CD4-positive, alpha-beta T cell treated with Interleukin-6 at 100 ng/mL for 8 hours (primary cell): Measurements from ENCODE around the gene CALCR.
"Not testable (repeated sequence)": the region's sequence is repeated elsewhere in the genome, so short reads cannot be mapped to it uniquely, and the experiment has no call there.

Experiments
- DNase-seq: peaks from one replicate; pipeline ENCODE4 v3.0.0-alpha.2; 2020; ENCODE audit warnings: mixed read lengths, low spot score

Gene CALCR

DNA sequence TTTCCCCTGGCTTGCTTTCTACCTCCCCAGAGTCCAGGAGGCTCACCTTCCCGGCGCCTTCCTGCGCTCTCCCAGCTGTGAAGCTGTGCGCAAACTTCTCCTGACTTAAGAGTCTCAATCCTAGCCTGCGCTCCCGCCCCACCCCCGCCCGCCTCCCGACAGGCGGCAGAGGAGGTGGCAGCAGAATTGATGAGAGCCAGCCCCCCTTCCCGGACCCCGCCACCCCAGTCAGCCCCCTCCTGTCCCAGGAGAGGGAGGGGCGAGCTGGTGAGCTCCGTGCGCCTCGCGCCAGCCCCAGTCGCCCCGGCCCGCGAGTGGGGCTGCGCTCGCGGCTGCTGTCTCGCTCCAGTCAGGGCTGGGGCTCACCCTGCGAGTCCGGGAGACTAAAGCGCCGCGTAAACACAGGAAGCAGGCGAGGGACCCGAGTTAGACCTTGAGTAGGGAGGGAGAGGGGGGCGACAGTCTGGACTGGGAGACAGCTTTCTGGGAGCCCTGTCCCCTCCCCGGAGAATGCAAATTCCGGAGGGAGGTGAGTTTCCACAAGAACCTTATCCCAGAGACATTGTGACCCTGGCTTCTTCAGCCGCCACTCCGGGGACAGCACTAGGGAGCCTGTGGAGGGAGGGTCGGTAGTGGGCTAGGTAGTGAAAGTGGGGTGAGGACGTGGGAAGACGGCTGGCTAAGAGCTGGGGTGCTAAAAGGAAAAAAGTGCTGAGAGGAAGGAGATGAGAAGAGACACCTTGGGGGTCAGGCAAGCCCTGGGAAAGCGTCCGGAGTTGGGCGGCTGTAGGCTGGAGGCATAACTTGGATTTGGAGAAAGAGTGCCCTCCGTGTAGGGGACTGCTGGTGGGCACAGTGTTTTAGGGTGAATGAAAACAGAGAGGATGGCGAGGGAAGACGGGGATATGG, at the start of gene CALCR:
Gene CALCR, minus strand, starts transcription at position 79 of the 909 bp plus-strand sequence. CDS start 87,743 bp downstream, outside the sequence.
- DNase-seq = no peak

DNA sequence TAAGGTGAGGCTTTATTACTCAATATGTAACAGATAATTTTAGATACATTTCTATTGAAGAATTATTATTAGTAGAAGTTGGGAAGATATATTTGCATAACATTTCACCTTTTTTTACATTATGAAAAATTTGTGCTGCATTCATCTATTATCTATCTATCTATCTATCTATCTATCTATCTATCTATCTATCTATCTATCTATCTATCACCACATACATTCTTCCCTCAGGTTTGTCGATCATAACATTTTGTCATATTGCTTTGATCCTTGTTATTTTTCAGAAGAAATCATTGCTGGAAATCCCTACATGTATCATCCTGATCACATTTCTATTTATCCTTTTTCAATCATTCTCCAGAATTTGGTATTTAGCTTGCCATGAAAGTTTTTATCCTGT, 49.3 kb upstream of the CALCR start:
- DNase-seq = no peak

DNA sequence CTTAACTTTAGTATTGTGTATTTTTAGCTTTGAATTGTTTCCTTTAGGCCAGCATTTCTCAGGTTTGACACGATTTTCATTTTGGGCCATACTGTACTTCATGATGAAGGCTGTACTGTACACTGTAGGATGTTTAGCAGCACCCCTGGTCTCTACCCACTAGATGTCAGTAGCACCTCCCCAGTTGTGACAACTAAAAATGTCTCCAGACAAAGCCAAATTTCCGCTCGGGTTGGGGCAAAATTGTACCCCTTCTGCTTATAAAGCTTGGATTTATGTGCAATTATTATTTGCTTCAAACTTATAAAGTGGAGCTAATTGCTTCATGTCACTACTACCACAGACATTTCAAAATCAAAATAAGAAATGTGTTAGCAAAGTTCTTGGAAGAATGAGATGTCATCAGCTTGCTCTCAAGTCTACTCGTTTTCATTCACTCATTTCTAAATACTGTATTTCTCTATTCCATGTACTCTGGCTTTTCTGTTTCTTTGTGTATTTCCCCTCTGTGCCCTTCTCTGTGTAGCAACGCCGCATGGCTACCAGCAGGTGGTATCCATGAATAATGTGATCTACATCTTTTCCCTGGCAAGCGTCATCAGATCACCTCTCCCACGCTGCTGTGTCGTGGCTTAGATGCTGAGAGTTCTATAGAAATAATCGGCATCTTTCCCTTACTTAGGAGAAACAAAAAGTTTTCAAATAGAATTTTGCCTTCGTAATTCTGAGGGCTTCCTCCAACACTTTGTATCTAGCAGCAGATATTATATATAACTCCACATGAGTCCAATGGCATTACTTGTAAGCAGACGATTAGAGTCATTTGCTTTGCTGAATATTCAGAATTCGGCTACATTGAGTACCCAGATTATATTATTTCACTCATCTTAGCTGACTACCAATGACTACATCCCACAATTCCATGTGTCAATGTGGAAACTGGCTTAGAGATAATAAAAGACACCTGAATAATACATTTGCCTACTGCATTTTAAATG, 47.8 kb upstream of the CALCR start:
- no peak for DNase-seq

DNA sequence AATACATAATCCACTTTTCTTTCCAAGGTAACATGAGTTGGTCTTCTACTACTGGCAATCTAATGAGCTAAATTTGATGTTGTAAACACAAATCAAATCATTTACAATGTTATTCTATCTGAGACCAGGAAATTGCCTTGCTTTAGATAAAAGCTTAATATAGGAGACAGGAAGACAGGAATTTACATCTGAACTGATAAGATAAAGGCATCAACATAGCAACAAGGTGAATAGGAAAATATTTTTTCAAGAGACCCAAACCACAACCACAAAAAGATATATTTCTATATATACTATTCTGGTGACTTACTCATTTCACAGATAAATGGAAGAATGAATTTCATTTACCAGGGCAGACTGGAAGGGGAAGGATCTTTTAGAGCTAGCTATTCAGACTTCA, 46.3 kb upstream of the CALCR start:
- DNase-seq = no peak

DNA sequence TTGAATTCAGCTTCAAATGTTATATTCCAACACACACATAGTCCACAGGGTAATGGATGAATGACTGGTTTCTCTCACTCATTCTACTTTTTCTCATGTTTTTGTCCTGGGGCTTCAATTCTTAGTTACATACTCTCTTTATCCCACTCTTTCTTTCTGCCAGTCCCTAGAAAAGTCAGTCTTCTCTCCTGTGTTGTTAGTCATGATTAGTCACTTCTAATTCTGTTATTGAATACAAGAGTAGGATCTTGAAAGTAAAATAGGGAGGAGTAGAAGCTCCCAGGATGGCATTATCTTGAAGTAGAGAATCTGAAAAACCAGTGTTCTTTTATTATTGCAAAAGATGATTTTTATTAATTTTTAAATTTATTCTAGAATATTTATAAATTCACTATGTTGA, 45.5 kb upstream of the CALCR start:
- no peak for DNase-seq

DNA sequence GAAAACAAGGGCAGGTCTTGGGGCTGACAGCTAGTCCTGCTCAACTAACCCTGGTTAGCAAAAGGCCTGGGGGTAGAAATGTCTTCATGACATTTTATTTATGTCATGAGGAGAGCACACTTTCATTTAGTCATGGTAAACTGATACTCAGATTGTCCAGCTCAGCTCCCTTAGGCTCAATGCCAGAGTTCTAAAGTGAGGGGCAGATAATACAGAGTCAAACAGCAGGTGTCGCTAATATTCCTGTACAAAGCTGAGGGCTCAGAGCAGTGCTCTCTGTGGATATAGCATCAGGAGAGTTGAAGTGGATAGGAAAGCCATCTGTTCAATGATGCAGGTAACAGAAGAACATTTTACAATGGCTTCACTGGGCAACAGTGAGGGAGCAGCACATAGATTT, 26.8 kb upstream of the CALCR start:
- no peak for DNase-seq

DNA sequence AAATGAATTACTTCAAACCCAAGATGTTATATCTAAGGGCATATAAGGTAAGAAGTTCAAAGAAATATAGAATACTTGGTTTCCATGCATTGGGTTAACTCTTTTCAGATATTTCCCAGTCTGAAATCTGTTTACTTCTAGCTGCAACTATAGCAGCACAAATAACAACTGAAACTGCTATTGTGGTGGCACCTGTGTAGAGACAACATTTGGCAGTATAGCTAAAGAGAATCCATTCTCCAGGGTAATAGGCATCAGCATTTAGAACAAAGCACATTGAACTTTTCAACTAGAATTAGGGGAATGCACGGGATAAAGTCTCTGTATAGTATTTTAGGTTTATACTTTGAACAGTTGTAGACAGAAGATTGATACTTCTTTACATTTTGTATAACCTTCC, 19.7 kb upstream of the CALCR start:
- no peak for DNase-seq

DNA sequence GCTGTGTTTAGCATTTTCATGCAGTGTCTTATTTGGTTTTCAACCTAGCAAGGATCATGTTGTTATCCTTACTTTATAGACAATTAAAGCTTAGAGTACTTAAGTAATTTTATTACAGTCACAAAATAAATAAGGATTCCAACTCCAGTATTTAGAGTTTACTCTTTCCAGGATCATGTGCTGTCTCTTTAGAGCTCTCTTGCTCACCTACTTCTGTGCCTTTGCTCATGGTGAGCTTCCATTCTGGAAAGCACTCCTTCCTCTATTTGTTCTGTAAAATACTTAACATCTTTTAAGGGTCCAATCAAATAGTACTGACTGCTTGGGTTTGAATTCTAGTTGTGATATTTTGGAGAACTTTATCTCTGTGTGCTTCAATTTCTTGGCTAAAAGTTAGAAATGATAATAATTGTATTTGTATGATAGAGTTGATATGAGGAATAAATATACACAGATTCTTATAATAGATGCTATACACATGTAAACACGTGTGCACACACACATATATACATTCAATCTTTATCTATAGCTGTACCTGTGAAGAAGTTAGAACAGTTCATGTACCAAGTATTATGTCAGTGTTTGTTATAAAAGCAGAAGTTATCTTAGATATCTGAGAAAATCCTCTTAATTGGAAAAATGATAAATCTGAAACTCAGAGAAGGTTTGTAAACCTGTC, 18.2 kb upstream of the CALCR start:
- DNase-seq = no peak

DNA sequence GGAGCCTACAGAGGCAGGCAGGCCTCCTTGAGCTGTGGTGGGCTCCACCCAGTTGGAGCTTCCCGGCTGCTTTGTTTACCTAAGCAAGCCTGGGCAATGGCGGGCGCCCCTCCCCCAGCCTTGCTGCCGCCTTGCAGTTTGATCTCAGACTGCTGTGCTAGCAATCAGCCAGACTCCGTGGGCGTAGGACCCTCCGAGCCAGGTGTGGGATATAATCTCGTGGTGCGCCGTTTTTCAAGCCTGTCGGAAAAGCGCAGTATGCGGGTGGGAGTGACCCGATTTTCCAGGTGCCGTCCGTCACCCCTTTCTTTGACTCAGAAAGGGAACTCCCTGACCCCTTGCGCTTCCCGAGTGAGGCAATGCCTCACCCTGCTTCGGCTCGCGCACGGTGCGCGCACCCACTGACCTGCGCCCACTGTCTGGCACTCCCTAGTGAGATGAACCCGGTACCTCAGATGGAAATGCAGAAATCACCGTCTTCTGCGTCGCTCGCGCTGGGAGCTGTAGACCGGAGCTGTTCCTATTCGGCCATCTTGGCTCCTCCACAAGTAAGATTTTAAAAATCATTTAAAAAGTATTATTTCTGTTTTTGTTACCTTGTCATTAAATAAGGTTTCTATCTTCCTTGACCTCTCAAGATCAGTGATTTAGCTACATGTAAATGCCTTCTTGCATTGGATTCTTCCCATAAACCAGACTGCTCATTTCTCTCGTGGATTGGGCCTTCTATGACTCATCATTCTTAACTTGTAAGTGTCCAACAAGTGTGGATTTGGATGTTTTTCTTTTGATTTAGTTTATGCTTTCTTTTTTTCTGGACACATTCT, 16.9 kb upstream of the CALCR start:
- DNase-seq = not testable (repeated sequence)

DNA sequence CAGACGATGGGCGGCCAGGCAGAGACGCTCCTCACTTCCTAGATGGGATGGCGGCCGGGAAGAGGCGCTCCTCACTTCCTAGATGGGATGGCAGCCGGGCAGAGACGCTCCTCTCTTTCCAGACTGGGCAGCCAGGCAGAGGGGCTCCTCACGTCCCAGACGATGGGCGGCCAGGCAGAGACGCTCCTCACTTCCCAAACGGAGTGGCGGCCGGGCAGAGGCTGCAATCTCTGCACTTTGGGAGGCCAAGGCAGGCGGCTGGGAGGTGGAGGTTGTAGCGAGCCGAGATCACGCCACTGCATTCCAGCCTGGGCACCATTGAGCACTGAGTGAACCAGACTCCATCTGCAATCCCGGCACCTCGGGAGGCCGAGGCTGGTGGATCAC, 11.9 kb upstream of the CALCR start:
- DNase-seq = not testable (repeated sequence)

DNA sequence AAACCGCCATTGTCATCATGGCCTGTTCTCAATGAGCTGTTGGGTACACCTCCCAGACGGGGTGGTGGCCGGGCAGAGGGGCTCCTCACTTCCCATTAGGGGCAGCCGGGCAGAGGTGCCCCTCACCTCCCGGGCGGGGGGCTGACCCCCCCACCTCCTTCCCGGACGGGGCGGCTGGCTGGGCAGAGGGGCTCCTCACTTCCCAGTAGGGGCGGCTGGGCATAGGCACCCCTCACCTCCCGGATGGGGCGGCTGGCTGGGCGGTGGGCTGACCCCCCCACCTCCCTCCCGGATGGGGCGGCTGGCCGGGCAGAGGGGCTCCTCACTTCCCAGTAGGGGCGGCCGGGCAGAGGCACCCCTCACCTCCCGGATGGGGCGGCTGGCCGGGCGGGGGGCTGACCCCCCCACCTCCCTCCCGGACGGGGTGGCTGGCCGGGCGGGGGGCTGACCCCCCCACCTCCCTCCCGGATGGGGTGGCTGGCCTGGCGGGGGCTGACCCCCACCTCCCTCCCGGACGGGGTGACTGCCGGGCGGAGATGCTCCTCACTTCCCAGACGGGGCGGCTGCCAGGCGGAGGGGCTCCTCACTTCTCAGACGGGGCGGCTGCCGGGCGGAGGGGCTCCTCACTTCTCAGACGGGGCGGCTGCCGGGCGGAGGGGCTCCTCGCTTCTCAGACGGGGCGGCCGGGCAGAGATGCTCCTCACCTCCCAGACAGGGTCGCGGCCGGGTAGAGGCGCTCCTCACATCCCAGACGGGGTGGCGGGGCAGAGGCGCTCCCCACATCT, 11.4 kb upstream of the CALCR start:
- DNase-seq = not testable (repeated sequence)

DNA sequence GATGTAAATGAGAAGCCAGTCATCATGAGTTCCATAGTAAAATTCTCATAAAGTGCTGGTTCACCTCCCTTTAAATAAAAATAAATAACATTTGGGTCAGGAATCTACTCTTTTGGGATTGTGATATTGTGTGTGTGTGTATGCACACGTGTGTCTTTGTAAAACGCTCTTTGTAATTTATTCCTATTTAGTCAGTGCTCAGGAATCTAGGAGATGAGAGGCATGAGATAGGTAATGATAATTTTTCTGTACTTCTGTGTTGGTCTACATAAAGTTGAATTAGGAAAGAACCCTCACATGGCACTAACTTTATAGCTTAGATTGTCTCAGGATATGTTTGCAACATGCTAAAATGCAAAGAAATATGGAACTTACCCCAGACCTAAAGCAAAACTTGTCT, 4.9 kb upstream of the CALCR start:
- DNase-seq = no peak

DNA sequence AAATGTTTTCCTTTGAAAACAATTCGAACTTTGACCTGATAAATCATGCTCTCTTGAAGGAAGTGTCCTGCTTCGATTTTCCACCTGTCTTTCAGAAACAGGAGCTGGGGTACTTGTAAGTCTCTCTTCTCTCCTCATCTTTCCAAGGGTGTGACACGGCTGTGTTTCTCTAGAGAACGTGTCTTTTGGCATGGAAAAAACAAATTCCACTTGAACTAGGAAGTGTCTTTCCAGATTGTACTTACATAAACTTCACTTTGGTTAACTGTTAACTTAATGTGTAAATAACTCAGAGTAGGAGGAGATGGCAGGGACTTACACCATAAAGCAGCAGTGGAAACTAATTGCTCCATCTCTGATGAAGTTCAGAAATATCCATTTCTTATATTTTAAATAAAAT, 4.2 kb upstream of the CALCR start:
- no peak for DNase-seq

DNA sequence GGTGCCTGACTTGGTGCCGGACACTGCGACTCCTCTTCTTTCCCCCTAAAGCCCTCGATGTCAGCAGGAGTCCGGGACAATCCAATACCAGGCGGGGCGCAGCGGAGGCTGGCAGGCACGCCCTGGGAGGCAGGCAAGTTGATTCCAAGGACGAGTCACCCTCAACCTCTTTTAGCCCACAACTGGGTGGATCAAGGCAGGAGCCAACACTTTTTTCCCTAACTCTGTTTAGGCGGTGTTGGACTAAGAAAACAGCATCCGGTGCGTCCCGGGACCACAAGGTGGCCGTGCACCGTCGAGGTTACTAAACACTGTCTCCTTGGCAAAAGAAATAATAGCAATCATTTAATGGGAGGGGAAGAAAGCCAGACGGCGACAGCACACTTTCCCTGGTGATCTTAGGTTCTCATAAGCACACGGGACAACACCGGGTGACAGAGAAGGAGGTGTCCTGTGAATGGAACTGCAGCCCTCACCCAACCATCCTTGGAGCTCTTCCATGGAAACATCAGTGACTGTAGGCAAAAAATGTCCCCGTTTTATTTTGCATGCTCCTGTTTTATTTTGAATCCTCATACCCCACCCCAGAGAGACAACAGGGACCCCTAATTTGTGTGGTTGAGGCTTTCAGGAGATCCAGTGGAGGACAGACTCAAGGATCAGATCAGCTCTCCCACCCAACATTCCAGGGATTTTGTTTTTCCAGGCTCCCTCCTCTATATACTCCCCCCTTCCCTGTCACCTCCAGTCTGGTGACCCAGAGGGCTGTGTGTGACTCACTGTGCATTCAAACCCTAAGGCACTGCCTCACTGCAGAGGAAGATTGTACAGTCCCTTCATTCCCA, 1.3 kb upstream of the CALCR start:
- DNase-seq = no peak

DNA sequence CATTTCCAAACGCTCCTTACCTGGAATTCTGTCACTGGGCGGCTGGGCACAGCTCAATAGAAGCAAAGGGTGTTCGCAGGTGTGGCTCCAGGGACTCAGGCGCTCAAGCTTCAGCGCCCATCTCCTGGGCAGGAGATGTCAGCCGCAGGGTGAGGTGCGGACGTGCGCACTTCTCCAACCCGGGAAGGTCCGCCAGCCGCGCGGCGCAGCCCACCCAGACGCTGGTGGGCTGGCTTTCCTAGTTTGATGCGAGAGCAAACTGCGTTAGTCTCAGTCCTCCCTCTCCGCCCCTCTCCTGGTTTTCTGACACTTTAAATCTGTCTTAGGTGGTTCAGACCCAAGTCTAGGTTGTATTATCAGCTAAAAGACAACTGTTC, 267 bp downstream of the CALCR start:
- DNase-seq = no peak

DNA sequence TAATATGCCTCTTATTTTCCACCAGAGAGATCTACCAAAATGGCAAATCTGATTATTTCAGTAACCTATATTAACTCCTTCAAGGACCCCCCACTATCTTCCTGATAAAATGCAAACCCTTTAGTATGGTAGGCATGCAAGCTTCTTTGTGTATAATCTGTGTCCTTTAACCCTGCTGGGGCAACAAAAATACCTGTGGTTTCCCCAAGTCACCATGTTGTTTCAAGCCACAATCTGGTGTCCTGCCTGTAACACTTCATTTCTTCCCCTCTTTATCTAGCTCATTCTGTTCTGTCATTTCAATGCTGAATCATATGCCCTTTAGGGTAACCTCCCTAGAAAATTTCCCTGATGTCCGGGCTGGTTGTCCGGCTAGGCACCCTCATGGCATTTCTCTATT, 5.3 kb downstream of the CALCR start:
- DNase-seq = no peak

DNA sequence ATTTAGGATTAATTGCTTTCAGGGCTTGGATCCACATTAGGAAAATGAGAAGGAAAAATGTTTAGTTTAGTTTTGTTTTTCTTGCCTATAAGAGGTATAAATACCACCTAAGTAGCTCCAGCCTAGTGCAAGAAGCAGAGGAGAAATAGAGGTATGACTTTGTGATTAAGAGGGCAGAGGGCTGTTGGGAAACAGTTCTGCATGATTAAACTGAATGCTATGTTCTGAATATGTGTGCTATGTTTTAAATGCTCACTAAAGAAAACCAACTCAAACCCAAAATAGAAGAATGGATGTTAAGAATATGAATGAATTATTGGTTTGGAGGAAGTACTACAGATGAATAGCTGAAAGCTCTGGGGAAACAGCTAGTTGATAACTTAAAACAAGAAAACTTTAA, 7.6 kb downstream of the CALCR start:
- no peak for DNase-seq

DNA sequence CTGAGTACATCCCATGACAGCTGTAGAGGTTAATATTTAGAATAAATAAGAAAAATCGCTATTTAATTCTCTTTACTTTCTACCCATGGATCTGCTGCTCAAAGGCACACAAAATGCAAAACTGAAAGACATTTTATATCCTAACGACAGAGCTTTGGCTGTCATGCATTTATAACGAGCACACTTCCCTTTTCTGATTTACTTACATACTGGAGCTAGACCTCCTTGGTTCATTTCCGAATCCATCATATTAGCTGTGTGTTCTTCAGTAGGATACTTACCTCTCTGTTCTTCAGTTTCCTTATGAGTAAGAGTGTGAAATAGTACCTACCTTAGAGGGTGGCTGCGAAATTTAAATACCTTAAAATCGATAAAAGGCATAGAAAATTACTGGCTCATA, 10.9 kb downstream of the CALCR start:
- no peak for DNase-seq

DNA sequence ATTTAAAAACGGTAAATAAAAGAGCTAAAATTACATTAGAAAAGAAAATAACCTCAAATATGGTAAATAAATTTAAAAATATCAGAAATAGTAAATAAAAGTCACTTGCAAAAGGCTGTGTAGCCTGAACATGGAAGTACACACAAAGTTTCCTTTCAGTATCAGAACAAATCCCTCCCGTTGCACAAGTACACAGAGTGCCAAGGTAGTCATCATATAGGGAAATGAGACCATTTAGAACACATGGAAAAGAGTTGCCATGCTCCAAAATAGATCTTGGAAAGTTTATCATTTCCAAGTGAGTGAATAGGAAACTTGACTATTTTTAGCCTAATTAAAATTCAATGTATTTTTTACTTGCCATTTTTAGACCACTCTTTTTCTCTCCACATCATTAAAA, 11.6 kb downstream of the CALCR start:
- DNase-seq = no peak

DNA sequence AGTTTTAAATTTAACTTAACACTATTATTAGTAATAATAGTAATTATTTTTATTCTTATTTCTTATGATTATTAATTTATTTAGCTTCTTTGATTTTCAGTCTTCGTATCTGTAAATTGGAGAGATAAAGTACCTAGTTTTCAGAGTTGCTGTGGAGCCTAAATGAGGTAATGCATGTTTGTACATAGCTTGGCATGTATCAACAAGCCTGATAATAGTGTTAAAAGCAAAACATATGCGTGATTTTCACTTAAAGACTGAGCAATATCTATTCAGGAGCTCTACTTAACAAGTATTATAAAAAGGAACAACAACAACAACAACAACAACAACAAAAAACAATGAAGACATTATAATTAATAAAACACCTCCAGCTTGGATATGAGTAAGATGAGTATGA, 12.4 kb downstream of the CALCR start:
- DNase-seq = no peak
